H1 (cell line): ENCODE results near the gene NKPD1. TPM values are rescaled to one million over a fixed set of nuclear protein-coding genes. Genes with fewer than 3 reads are reported as not detected.

ENCODE experiments used
- CTCF ChIA-PET: fragments of 300-600 bp; sonication (Branson Sonifier 250); formaldehyde crosslinking; loops from one replicate; lab custom pipeline; 2021; ENCODE audit not compliant: partially characterized antibody; lab: Charles Lee
- POLR2A ChIA-PET: fragments of 300-600 bp; sonication (Branson Sonifier 250); formaldehyde crosslinking; loops from one replicate; lab custom pipeline; 2021; ENCODE audit warnings: inconsistent platforms; ENCODE audit not compliant: partially characterized antibody; lab: Charles Lee
- DNase-seq, 2 experiments: peaks; one replicate each; pipeline versions ENCODE4 v3.0.0 to v3.0.0-alpha.2; 2010 to 2022; ENCODE audit warnings: low spot score in 2 of 2, low read depth in 1 of 2, mixed read lengths in 1 of 2
- FAIRE-seq: peaks from 2 replicates; lab custom pipeline; 2011; peaks lifted over from hg19 to GRCh38; lab: Jason Lieb, UNC
- H2AFZ ChIP-seq: 2 replicates; pipeline ENCODE4 v1.8.1; 2012; ENCODE audit warnings: low read length, inconsistent platforms
- H2AK5ac ChIP-seq: 2 replicates; pipeline ENCODE4 v1.6.1; 2013; ENCODE audit warnings: low read depth, low read length
- H2BK120ac ChIP-seq: replicated peaks from 2 replicates; pipeline ENCODE3; 2013; ENCODE audit warnings: low read depth, low read length, inconsistent platforms
- H2BK12ac ChIP-seq: 2 replicates; pipeline ENCODE4 v1.6.1; 2013; ENCODE audit warnings: low read depth, low read length
- H2BK15ac ChIP-seq: 2 replicates; pipeline ENCODE4 v1.6.1; 2013; ENCODE audit warnings: low read length
- H2BK20ac ChIP-seq: 2 replicates; pipeline ENCODE4 v1.6.1; 2013; ENCODE audit warnings: low read length
- H2BK5ac ChIP-seq: 2 replicates; pipeline ENCODE4 v1.6.1; 2013; ENCODE audit warnings: low read depth, low read length
- H3K14ac ChIP-seq: 2 replicates; pipeline ENCODE4 v1.6.1; 2013; ENCODE audit warnings: inconsistent platforms; ENCODE audit not compliant: insufficient read length
- H3K18ac ChIP-seq: 2 replicates; pipeline ENCODE4 v1.6.1; 2013; ENCODE audit warnings: low read length; ENCODE audit errors: extremely low read depth
- H3K23ac ChIP-seq: 2 replicates; pipeline ENCODE4 v1.6.1; 2013; ENCODE audit warnings: inconsistent platforms; ENCODE audit not compliant: insufficient read length
- H3K23me2 ChIP-seq: 2 replicates; pipeline ENCODE4 v1.6.1; 2013; ENCODE audit warnings: low read depth, low read length
- H3K27ac ChIP-seq: 2 replicates; pipeline ENCODE4 v1.6.1; 2011; ENCODE audit warnings: low read depth, low read length, inconsistent platforms
- H3K27me3 ChIP-seq, 4 experiments: replicated peaks in 1 of 4; 1 replicate in 1 of 4; 2 replicates in 3 of 4; pipeline versions ENCODE4 v1.6.1 to v1.8.1; 2011 to 2013; ENCODE audit warnings: low read length in 3 of 4, mild to moderate bottlenecking in 3 of 4, inconsistent platforms in 2 of 4, mixed read lengths in 2 of 4, moderate library complexity in 1 of 4; ENCODE audit not compliant: control insufficient read depth in 3 of 4, insufficient read depth in 3 of 4; ENCODE audit errors: extremely low read depth in 1 of 4
- H3K36me3 ChIP-seq, 4 experiments: 2 replicates each; pipeline versions ENCODE4 v1.6.1 to v1.8.1; 2011 to 2013; ENCODE audit warnings: mild to moderate bottlenecking in 4 of 4, low read length in 3 of 4, moderate library complexity in 2 of 4, control low read depth in 1 of 4, inconsistent platforms in 1 of 4; ENCODE audit not compliant: insufficient read depth in 4 of 4, control insufficient read depth in 2 of 4
- H3K4ac ChIP-seq: replicated peaks from 2 replicates; pipeline ENCODE3; 2013; ENCODE audit warnings: low read length, low read depth, mixed read lengths, inconsistent platforms; ENCODE audit not compliant: insufficient read length
- H3K4me1 ChIP-seq, 4 experiments: replicated peaks in 1 of 4; 1 replicate in 1 of 4; 2 replicates in 3 of 4; pipeline versions ENCODE4 v1.6.1 to v1.8.1; 2011 to 2013; ENCODE audit warnings: low read length in 3 of 4, inconsistent platforms in 2 of 4, mixed read lengths in 1 of 4; ENCODE audit not compliant: insufficient read depth in 4 of 4, control insufficient read depth in 3 of 4
- H3K4me2 ChIP-seq, 2 experiments: 2 replicates each; pipeline versions ENCODE4 v1.6.1 to v1.8.1; 2011 to 2013; ENCODE audit warnings: low read depth in 2 of 2, low read length in 2 of 2, control low read depth in 1 of 2, inconsistent platforms in 1 of 2, mild to moderate bottlenecking in 1 of 2; ENCODE audit not compliant: insufficient read depth in 1 of 2
- H3K4me3 ChIP-seq, 4 experiments: fragments of 200-600, 300-600 bp in 1 of 4; sonication (generic), shearing (Covaris generic), sonication (Bioruptor Twin) in 1 of 4; 2 replicates each; pipeline versions ENCODE4 v1.5.1 to v1.8.1; 2011 to 2016; ENCODE audit warnings: low read length in 4 of 4, low read depth in 3 of 4, control low read depth in 2 of 4, inconsistent platforms in 2 of 4, mild to moderate bottlenecking in 2 of 4, mixed read lengths in 1 of 4, moderate library complexity in 1 of 4; ENCODE audit not compliant: insufficient read depth in 2 of 4; ENCODE audit errors: extremely low read depth in 1 of 4
- H3K56ac ChIP-seq: replicated peaks from 2 replicates; pipeline ENCODE3; 2013; ENCODE audit warnings: low read depth, mild to moderate bottlenecking, mixed read lengths, low read length, inconsistent platforms; ENCODE audit not compliant: insufficient read length
- H3K79me1 ChIP-seq: 2 replicates; pipeline ENCODE4 v1.6.1; 2013; ENCODE audit warnings: low read depth, low read length, control low read depth
- H3K79me2 ChIP-seq, 2 experiments: 2 replicates each; pipeline versions ENCODE4 v1.6.1 to v1.8.1; 2012 to 2013; ENCODE audit warnings: low read length in 2 of 2, mild to moderate bottlenecking in 2 of 2, inconsistent platforms in 1 of 2; ENCODE audit not compliant: insufficient read depth in 2 of 2, control insufficient read depth in 1 of 2
- H3K9ac ChIP-seq, 4 experiments: replicated peaks in 1 of 4; 1 replicate in 1 of 4; 2 replicates in 3 of 4; pipeline versions ENCODE4 v1.6.1 to v1.8.1; 2011 to 2013; ENCODE audit warnings: low read depth in 3 of 4, low read length in 3 of 4, control low read depth in 2 of 4, mild to moderate bottlenecking in 2 of 4, moderate library complexity in 2 of 4, inconsistent platforms in 1 of 4; ENCODE audit errors: extremely low read depth in 1 of 4
- H3K9me3 ChIP-seq, 2 experiments: 2 replicates each; pipeline versions ENCODE4 v1.6.1 to v1.8.1; 2012 to 2013; ENCODE audit warnings: mild to moderate bottlenecking in 2 of 2, moderate library complexity in 2 of 2, control low read depth in 1 of 2, inconsistent platforms in 1 of 2, low read depth in 1 of 2, low read length in 1 of 2, mixed read lengths in 1 of 2; ENCODE audit not compliant: insufficient read depth in 2 of 2
- H4K20me1 ChIP-seq, 2 experiments: replicated peaks in 1 of 2; 2 replicates each; pipeline versions ENCODE3 to v1.8.1; 2011 to 2013; ENCODE audit warnings: inconsistent platforms in 2 of 2, low read length in 2 of 2, mild to moderate bottlenecking in 1 of 2; ENCODE audit not compliant: insufficient read depth in 2 of 2, control insufficient read depth in 1 of 2
- H4K5ac ChIP-seq: 2 replicates; pipeline ENCODE4 v1.6.1; 2013; ENCODE audit warnings: low read length, low read depth, mixed read lengths, inconsistent platforms; ENCODE audit not compliant: insufficient read length
- H4K8ac ChIP-seq: 2 replicates; pipeline ENCODE4 v1.8.0; 2013; ENCODE audit warnings: mild to moderate bottlenecking, moderate library complexity, low read length, inconsistent platforms; ENCODE audit not compliant: insufficient read depth; ENCODE audit errors: extremely low read depth
- H4K91ac ChIP-seq: replicated peaks from 2 replicates; pipeline ENCODE3; 2013; ENCODE audit warnings: low read length, mixed read lengths, inconsistent platforms; ENCODE audit not compliant: insufficient read length
- CEBPB ChIP-seq: IDR thresholded peaks from 2 replicates; pipeline ENCODE4 v1.6.1; 2012; ENCODE audit warnings: low read depth, low read length
- WGBS, 2 experiments: shearing (Covaris generic) in 1 of 2; methylation state at CpG; one replicate each; pipeline versions ENCODE4 v1.1.6 to v1.1.7; 2013 to 2015; ENCODE audit warnings: low lambda C conversion rate in 2 of 2, mixed read lengths in 2 of 2, inconsistent platforms in 1 of 2, low coverage in 1 of 2, missing lambda C conversion rate in 1 of 2; ENCODE audit not compliant: insufficient replicate concordance in 2 of 2, insufficient coverage in 1 of 2, insufficient read length in 1 of 2; ENCODE audit errors: extremely low coverage in 1 of 2, missing lambda C conversion rate in 1 of 2; 5-methylcytosine and 5-hydroxymethylcytosine counted together
- polyA plus RNA-seq, 7 experiments: library from polyadenylated mRNA; depleted of rRNA in 3 of 7; stranded (reverse) in 5 of 7; unstranded in 2 of 7; fragments of >200 nt in 5 of 7; fragments of 200-250 nt in 2 of 7; gene quantifications; 1 replicate in 5 of 7; 2 replicates in 1 of 7; 4 replicates in 1 of 7; pipeline versions ENCODE4 v1.2.1 to v1.2.3, GENCODE V29; 2011 to 2013; ENCODE audit warnings: missing spikeins in 2 of 7, mixed read lengths in 2 of 7
- total RNA-seq: library from RNA; stranded (reverse); fragmentation: NEBNext Ultra II Directional; extraction: Animal tissue kit (Norgen Biotek cat#: 25700); gene quantifications from 2 replicates; pipeline ENCODE4 v1.2.1, GENCODE V29; 2021

The NKPD1 gene
- total and polyA plus RNA-seq, 2 of the 8 experiments (the other 6 are each of a cell fraction or from before 2014, with no cell fraction given): 0.30 to 0.39 TPM

DNA sequence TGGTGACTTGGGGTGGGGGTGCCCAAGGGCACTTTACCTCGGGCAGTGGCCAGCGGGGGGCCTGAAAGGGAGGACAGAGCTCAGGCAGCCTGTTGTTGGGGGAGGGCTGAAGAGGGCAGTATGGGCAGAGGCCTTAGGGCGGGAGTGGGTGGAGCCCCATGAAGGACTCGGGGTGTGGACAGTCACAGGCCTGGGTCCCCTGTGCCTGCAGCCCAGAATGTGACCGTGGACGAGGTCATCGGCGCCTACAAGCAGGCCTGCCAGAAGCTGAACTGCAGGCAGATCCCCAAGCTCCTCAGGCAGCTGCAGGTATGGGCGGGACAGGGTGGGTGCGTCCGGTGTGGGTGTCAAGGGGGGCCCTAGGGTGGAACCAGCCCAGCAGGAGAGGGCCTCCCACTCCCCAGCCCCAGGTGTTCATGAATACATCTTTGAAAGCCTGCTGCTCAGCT, 22.5 kb downstream of the NKPD1 start:
- H2AFZ ChIP-seq: no peak overlapping the region
- no peak overlapping the region for H2BK20ac ChIP-seq
- no peaks in the 10 kb centered on the region for H3K27me3 ChIP-seq
- no peak overlapping the region for H4K5ac ChIP-seq
- no peak overlapping the region for H3K4me2 ChIP-seq
- no peak overlapping the region for H3K4me3 ChIP-seq
- H3K4ac ChIP-seq: peak overlapping the region; percentile 7
- FAIRE-seq (no peak), DNase-seq (no peak)
- no peaks in the 10 kb centered on the region for H3K23me2 ChIP-seq
- H3K14ac ChIP-seq: no peak overlapping the region
- H3K79me2 ChIP-seq: peaks cover 0 to 25% of the 10 kb centered on the region in 2 experiments; a peak in 1 of 4 replicates
- CTCF ChIA-PET: interaction anchor here (0.5 to 4.2 kb wide), 9 partner anchors 8 to 227 kb away, joined by 3 to 27 read pairs (median 5); no protein-coding TSS in a partner anchor
- H3K9me3 ChIP-seq: no peaks in the 10 kb centered on the region
- H3K56ac ChIP-seq: no peak overlapping the region
- no peak overlapping the region for H3K9ac ChIP-seq
- peak overlapping the region; percentile 5; the same call in 1 of the 2 replicates for H2AK5ac ChIP-seq
- H3K4me1 ChIP-seq: peaks cover 0 to 18% (median 8%) of the 10 kb centered on the region in 4 experiments; a peak in 5 of 7 replicates
- H4K91ac ChIP-seq: no peak overlapping the region
- H3K79me1 ChIP-seq: peaks cover 17% of the 10 kb centered on the region
- H3K36me3 ChIP-seq: peaks cover 2 to 7% (median 5%) of the 10 kb centered on the region in 4 experiments; a peak in 4 of 8 replicates
- POLR2A ChIA-PET: interaction anchor here (0.6 kb wide), 1 partner anchor 269 kb away, joined by 3 read pairs; no protein-coding TSS in a partner anchor
- H3K18ac ChIP-seq: no peak overlapping the region; the same call in 1 of the 2 replicates
- H4K8ac ChIP-seq: peak overlapping the region; percentile 23; the same call in 1 of the 2 replicates
- H4K20me1 ChIP-seq: peaks cover 3 to 11% of the 10 kb centered on the region in 2 experiments
- H3K23ac ChIP-seq: no peak overlapping the region
- no peak overlapping the region; the same call in 1 of the 2 replicates for H2BK12ac ChIP-seq
- H2BK15ac ChIP-seq: no peak overlapping the region
- 90% methylated on average over 11 of the region's 11 CpGs; no CpG with 5 or more reads in 1 of the 2 experiments for WGBS, 2 experiments
- H2BK5ac ChIP-seq: peak overlapping the region; percentile 2; the same call in 1 of the 2 replicates
- H2BK120ac ChIP-seq: no peak overlapping the region
- H3K27ac ChIP-seq: no peak overlapping the region
- TF ChIP-seq CEBPB: no peak
